ENCODE results near the gene STT3B.

The STT3B gene

GRCh38 chr3:31629054-31629453 lies 96.3 kb downstream of the STT3B start:
- H3K27me3 ChIP-seq (ENCODE audit: control insufficient read depth in 2 of 2, insufficient read depth in 2 of 2, low read length in 2 of 2): no peaks in the 10 kb centered on the region
- H3K27ac ChIP-seq (ENCODE audit: low read depth in 2 of 2, low read length in 2 of 2): no peak overlapping the region
- no peaks in the 10 kb centered on the region for H3K9me3 ChIP-seq (ENCODE audit: control insufficient read depth in 2 of 2, low read length in 2 of 2)
- peaks cover 15 to 42% of the 10 kb centered on the region in 2 donors for H3K36me3 ChIP-seq (ENCODE audit: control insufficient read depth in 2 of 2, insufficient read depth in 2 of 2, low read length in 2 of 2)
- H3K4me1 ChIP-seq (ENCODE audit: control insufficient read depth in 2 of 2, insufficient read depth in 2 of 2, low read length in 2 of 2): no peaks in the 10 kb centered on the region
- H3K4me3 ChIP-seq (ENCODE audit: low read length in 2 of 2): no peak overlapping the region
- no peak overlapping the region for H3K9ac ChIP-seq (ENCODE audit: low read depth in 1 of 2, low read length in 2 of 2)

DNA sequence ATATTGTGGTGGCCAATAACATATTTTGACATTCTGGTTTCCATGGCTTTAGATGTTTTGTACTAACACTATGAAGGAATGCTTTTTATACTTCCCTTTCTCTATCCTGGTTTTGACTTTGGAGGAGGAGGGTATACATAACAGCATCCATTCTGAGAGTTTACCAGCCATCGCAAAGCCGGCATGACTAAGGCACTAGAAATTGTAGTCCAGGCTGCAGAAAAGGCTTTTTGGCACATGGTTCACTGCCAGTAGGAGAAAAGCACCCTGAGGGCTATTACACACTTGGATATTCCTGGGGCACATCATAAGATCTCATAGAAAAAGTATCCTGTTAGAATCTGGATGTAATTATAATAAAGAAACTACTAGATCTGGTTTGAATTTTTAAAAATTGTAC lies 101.8 kb downstream of the STT3B start:
- H3K9ac ChIP-seq (ENCODE audit: low read depth in 1 of 2, low read length in 2 of 2): no peak overlapping the region
- no peaks in the 10 kb centered on the region for H3K9me3 ChIP-seq (ENCODE audit: control insufficient read depth in 2 of 2, low read length in 2 of 2)
- no peaks in the 10 kb centered on the region for H3K27me3 ChIP-seq (ENCODE audit: control insufficient read depth in 2 of 2, insufficient read depth in 2 of 2, low read length in 2 of 2)
- no peak overlapping the region for H3K4me3 ChIP-seq (ENCODE audit: low read length in 2 of 2)
- no peak overlapping the region for H3K27ac ChIP-seq (ENCODE audit: low read depth in 2 of 2, low read length in 2 of 2)
- peaks cover 0 to 3% of the 10 kb centered on the region in 2 donors for H3K4me1 ChIP-seq (ENCODE audit: control insufficient read depth in 2 of 2, insufficient read depth in 2 of 2, low read length in 2 of 2)
- peaks cover 3 to 31% of the 10 kb centered on the region in 2 donors for H3K36me3 ChIP-seq (ENCODE audit: control insufficient read depth in 2 of 2, insufficient read depth in 2 of 2, low read length in 2 of 2)

DNA sequence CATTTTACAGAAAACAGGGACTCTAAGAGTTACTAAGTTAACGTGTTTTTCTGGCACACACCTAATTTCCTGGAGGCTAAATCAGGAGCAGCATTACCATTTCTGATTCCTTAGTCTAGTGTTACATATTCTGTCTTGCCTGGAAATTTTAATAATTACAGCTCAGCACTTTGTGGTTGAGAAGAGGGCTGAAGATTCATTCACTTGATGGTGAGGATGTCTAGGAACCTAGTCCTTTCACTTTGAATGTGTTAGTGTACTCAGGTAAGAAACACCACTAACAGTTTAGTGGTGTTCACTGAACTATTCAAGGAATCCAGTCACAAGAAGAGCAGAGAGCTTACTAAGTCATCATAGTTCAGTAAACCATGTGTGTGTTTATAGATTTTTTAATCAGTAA lies 102.8 kb downstream of the STT3B start:
- no peaks in the 10 kb centered on the region for H3K9me3 ChIP-seq (ENCODE audit: control insufficient read depth in 2 of 2, low read length in 2 of 2)
- no peak overlapping the region for H3K9ac ChIP-seq (ENCODE audit: low read depth in 1 of 2, low read length in 2 of 2)
- no peak overlapping the region for H3K4me3 ChIP-seq (ENCODE audit: low read length in 2 of 2)
- no peaks in the 10 kb centered on the region for H3K27me3 ChIP-seq (ENCODE audit: control insufficient read depth in 2 of 2, insufficient read depth in 2 of 2, low read length in 2 of 2)
- peaks cover 0 to 27% of the 10 kb centered on the region in 2 donors for H3K36me3 ChIP-seq (ENCODE audit: control insufficient read depth in 2 of 2, insufficient read depth in 2 of 2, low read length in 2 of 2)
- peaks cover 0 to 3% of the 10 kb centered on the region in 2 donors for H3K4me1 ChIP-seq (ENCODE audit: control insufficient read depth in 2 of 2, insufficient read depth in 2 of 2, low read length in 2 of 2)
- no peak overlapping the region for H3K27ac ChIP-seq (ENCODE audit: low read depth in 2 of 2, low read length in 2 of 2)

- no peak overlapping the region for H3K27ac ChIP-seq (ENCODE audit: low read depth in 2 of 2, low read length in 2 of 2)
- H3K27me3 ChIP-seq (ENCODE audit: control insufficient read depth in 2 of 2, insufficient read depth in 2 of 2, low read length in 2 of 2): no peaks in the 10 kb centered on the region
- H3K4me1 ChIP-seq (ENCODE audit: control insufficient read depth in 2 of 2, insufficient read depth in 2 of 2, low read length in 2 of 2): peaks cover 0 to 3% of the 10 kb centered on the region in 2 donors
- H3K9ac ChIP-seq (ENCODE audit: low read depth in 1 of 2, low read length in 2 of 2): no peak overlapping the region
- H3K36me3 ChIP-seq (ENCODE audit: control insufficient read depth in 2 of 2, insufficient read depth in 2 of 2, low read length in 2 of 2): peaks cover 0 to 24% of the 10 kb centered on the region in 2 donors
- H3K4me3 ChIP-seq (ENCODE audit: low read length in 2 of 2): no peak overlapping the region
- no peaks in the 10 kb centered on the region for H3K9me3 ChIP-seq (ENCODE audit: control insufficient read depth in 2 of 2, low read length in 2 of 2)
Measured at GRCh38 chr3:31636049-31636448, 103.3 kb downstream of the STT3B start.

DNA sequence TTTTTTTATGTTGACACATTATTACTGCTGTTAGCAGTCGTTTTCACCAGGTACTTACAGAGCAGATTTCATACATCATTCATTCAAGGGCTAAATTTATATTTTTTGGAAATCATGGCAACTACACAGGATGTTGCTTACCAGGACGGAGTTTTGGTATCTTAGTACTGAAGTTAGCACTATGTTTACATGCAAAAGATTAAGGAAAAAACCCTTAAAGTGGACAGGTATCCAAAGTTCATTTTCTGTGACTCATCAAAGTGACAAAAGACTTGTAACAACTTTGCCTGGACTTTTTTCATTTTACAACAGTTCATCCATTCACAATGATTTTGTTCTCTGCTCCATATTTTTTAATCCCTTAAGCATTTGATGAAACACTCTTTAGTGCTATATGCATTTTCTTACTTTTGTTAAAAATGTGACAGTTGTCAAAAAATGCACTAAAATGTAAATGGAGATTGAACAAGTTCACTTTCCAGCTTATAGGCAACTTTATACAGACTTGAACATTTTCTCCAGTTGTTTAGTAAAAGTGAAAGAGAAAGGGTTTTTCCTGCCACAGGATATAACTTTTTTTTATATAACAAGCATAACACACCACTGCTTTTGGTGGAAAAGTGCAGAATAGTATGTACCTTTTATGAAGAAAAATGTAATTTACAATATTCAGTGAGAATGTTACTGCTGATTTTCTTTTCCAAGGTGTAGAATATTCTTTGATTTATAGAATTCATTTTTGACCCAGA lies 104.1 kb downstream of the STT3B start:
- H3K27ac ChIP-seq (ENCODE audit: low read depth in 2 of 2, low read length in 2 of 2): no peak overlapping the region

DNA sequence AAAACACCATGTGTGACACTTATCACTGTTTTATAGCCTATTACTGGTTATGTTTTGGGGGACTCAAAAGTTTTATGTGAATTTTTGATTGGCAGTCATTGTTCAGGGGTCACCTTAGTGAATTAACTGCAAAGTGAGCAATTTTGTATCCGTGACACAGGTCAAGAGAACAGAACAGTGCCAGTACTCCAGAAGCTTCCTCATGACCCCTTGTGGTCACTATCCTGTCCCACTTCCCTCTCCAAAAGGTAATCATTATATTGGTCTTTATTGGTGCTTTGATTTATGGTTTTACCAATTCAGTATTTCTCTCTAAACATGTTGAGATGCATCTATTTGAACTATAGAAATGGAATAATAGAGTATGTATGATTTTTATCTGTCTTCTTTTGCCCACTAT lies 107.1 kb downstream of the STT3B start:
- H3K4me3 ChIP-seq (ENCODE audit: low read length in 2 of 2): no peak overlapping the region
- peaks cover 0 to 3% of the 10 kb centered on the region in 2 donors for H3K4me1 ChIP-seq (ENCODE audit: control insufficient read depth in 2 of 2, insufficient read depth in 2 of 2, low read length in 2 of 2)

More for the DNA sequence above, 104.1 kb downstream of the STT3B start:
- Histone ChIP-seq H3K4me3 (ENCODE audit: low read length in 2 of 2) (no peak overlapping the region), H3K4me1 (ENCODE audit: control insufficient read depth in 2 of 2, insufficient read depth in 2 of 2, low read length in 2 of 2) (peaks cover 0 to 3% of the 10 kb centered on the region in 2 donors), H3K9ac (ENCODE audit: low read depth in 1 of 2, low read length in 2 of 2) (no peak overlapping the region), H3K27me3 (ENCODE audit: control insufficient read depth in 2 of 2, insufficient read depth in 2 of 2, low read length in 2 of 2) (no peaks in the 10 kb centered on the region), H3K9me3 (ENCODE audit: control insufficient read depth in 2 of 2, low read length in 2 of 2) (no peaks in the 10 kb centered on the region), H3K36me3 (ENCODE audit: control insufficient read depth in 2 of 2, insufficient read depth in 2 of 2, low read length in 2 of 2) (peaks cover 0 to 17% of the 10 kb centered on the region in 2 donors)

DNA sequence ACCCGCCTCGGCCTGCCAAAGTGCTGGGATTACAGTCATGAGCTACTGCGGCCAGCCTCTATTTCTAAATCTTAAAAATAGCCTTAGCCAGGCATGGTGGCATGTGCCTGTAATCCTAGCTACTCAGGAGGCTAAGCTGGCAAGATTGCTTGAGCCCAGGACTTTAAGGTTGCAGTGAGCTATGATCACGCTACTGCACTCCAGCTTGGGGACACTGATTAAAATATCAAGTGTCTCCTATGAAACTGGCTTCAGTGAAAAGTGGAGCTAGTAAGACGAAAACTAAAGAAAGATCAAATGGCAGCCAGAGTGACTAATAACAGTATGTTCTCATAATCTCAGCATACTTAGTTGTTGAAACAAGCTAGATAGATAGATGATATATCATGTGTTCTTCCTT lies 112.5 kb downstream of the STT3B start:
- Histone ChIP-seq H3K9me3 (ENCODE audit: control insufficient read depth in 2 of 2, low read length in 2 of 2) (peaks cover 7 to 10% of the 10 kb centered on the region in 2 donors), H3K9ac (ENCODE audit: low read depth in 1 of 2, low read length in 2 of 2) (no peak overlapping the region), H3K4me3 (ENCODE audit: low read length in 2 of 2) (no peak overlapping the region), H3K27me3 (ENCODE audit: control insufficient read depth in 2 of 2, insufficient read depth in 2 of 2, low read length in 2 of 2) (no peaks in the 10 kb centered on the region), H3K27ac (ENCODE audit: low read depth in 2 of 2, low read length in 2 of 2) (no peak overlapping the region), H3K4me1 (ENCODE audit: control insufficient read depth in 2 of 2, insufficient read depth in 2 of 2, low read length in 2 of 2) (no peaks in the 10 kb centered on the region), H3K36me3 (ENCODE audit: control insufficient read depth in 2 of 2, insufficient read depth in 2 of 2, low read length in 2 of 2) (peaks cover 5 to 13% of the 10 kb centered on the region in 2 donors)

More for the DNA sequence above, 107.1 kb downstream of the STT3B start:
- no peaks in the 10 kb centered on the region for H3K27me3 ChIP-seq (ENCODE audit: control insufficient read depth in 2 of 2, insufficient read depth in 2 of 2, low read length in 2 of 2)
- H3K9ac ChIP-seq (ENCODE audit: low read depth in 1 of 2, low read length in 2 of 2): no peak overlapping the region
- H3K9me3 ChIP-seq (ENCODE audit: control insufficient read depth in 2 of 2, low read length in 2 of 2): no peaks in the 10 kb centered on the region
- peaks cover 0 to 3% of the 10 kb centered on the region in 2 donors for H3K36me3 ChIP-seq (ENCODE audit: control insufficient read depth in 2 of 2, insufficient read depth in 2 of 2, low read length in 2 of 2)
- H3K27ac ChIP-seq (ENCODE audit: low read depth in 2 of 2, low read length in 2 of 2): no peak overlapping the region

DNA sequence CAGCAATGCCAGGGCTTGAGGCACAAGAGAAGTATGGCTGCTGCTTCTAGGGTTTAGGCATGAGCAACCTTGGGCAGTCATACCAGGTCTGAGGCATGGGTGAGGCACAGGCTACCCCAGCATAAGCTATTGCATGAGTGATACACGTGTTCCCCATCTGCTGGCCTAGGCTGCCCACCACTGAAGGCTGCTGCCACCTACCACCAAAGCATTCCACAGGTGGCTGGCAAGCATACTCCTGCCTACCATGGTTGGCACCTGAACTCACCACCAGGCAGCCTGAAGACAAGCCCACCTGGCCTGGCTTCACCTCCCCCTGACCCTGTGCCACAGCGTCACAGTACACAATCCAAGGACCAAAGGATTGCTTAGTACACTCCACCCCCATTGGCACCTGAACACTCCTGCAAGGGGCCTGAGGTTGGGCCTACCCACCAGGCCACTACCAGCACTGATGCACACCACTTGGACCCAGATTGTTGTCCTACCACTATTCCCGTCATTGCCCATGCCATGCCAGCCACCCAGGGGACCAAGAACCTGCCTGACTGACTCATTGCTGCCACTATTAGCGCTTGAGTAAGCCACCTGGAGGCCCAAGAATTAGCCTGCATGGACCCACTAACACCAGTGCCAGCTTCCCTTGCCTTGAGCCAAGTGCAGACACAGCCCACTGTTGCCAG lies 115.7 kb downstream of the STT3B start:
- H3K27me3 ChIP-seq (ENCODE audit: control insufficient read depth in 2 of 2, insufficient read depth in 2 of 2, low read length in 2 of 2): no peaks in the 10 kb centered on the region
- peaks cover 10 to 15% of the 10 kb centered on the region in 2 donors for H3K9me3 ChIP-seq (ENCODE audit: control insufficient read depth in 2 of 2, low read length in 2 of 2)
- H3K36me3 ChIP-seq (ENCODE audit: control insufficient read depth in 2 of 2, insufficient read depth in 2 of 2, low read length in 2 of 2): peaks cover 5 to 13% of the 10 kb centered on the region in 2 donors
- H3K4me3 ChIP-seq (ENCODE audit: low read length in 2 of 2): no peak overlapping the region
- H3K27ac ChIP-seq (ENCODE audit: low read depth in 2 of 2, low read length in 2 of 2): no peak overlapping the region
- no peak overlapping the region for H3K9ac ChIP-seq (ENCODE audit: low read depth in 1 of 2, low read length in 2 of 2)
- H3K4me1 ChIP-seq (ENCODE audit: control insufficient read depth in 2 of 2, insufficient read depth in 2 of 2, low read length in 2 of 2): no peaks in the 10 kb centered on the region

DNA sequence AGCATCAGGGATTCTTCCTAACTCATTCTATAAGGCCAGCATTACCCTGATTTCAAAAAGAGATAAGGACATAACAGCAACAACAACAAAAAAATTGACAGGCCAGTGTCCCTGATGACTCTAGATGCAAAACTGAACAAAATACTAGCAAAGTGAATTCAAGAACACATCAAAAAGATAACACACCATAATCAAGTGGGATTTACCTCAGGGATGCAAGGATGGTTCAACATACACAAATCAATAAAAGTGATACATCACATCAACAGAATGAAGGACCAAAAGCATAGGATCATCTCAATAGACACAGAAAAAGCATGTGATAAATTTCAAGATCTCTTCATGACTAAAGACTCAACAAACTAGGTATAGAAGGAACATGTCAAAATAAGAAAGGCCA lies 119.6 kb downstream of the STT3B start:
- Histone ChIP-seq H3K4me3 (ENCODE audit: low read length in 2 of 2) (no peak overlapping the region), H3K4me1 (ENCODE audit: control insufficient read depth in 2 of 2, insufficient read depth in 2 of 2, low read length in 2 of 2) (no peaks in the 10 kb centered on the region), H3K9me3 (ENCODE audit: control insufficient read depth in 2 of 2, low read length in 2 of 2) (peaks cover 10 to 25% of the 10 kb centered on the region in 2 donors), H3K36me3 (ENCODE audit: control insufficient read depth in 2 of 2, insufficient read depth in 2 of 2, low read length in 2 of 2) (peaks cover 3 to 12% of the 10 kb centered on the region in 2 donors), H3K27me3 (ENCODE audit: control insufficient read depth in 2 of 2, insufficient read depth in 2 of 2, low read length in 2 of 2) (no peaks in the 10 kb centered on the region), H3K9ac (ENCODE audit: low read depth in 1 of 2, low read length in 2 of 2) (no peak overlapping the region), H3K27ac (ENCODE audit: low read depth in 2 of 2, low read length in 2 of 2) (no peak overlapping the region)

- Histone ChIP-seq H3K4me1 (ENCODE audit: control insufficient read depth in 2 of 2, insufficient read depth in 2 of 2, low read length in 2 of 2) (no peaks in the 10 kb centered on the region), H3K9me3 (ENCODE audit: control insufficient read depth in 2 of 2, low read length in 2 of 2) (peaks cover 7 to 25% of the 10 kb centered on the region in 2 donors), H3K36me3 (ENCODE audit: control insufficient read depth in 2 of 2, insufficient read depth in 2 of 2, low read length in 2 of 2) (peaks cover 0 to 4% of the 10 kb centered on the region in 2 donors), H3K27me3 (ENCODE audit: control insufficient read depth in 2 of 2, insufficient read depth in 2 of 2, low read length in 2 of 2) (no peaks in the 10 kb centered on the region), H3K27ac (ENCODE audit: low read depth in 2 of 2, low read length in 2 of 2) (no peak overlapping the region), H3K9ac (ENCODE audit: low read depth in 1 of 2, low read length in 2 of 2) (no peak overlapping the region), H3K4me3 (ENCODE audit: low read length in 2 of 2) (no peak overlapping the region)
Measured at GRCh38 chr3:31653464-31653863, 120.7 kb downstream of the STT3B start.

All from mucosa of rectum (tissue), 2 donors.